GM12892 (cell line): ENCODE measurements around the gene LIPH.

Source experiments
- POLR2A ChIP-seq: IDR thresholded peaks from 2 replicates; pipeline ENCODE4 v1.6.1; 2011; ENCODE audit warnings: low read depth, low read length, control low read depth
- POLR2AphosphoS5 ChIP-seq: IDR thresholded peaks from 2 replicates; pipeline ENCODE4 v1.6.1; 2011; ENCODE audit warnings: low read depth, low read length, control low read depth
- TAF1 ChIP-seq: IDR thresholded peaks from 2 replicates; pipeline ENCODE4 v1.6.1; 2011; ENCODE audit warnings: low read depth, mild to moderate bottlenecking, control low read depth, low read length, borderline replicate concordance

GRCh38 chr3:185521349-185522138 is 30.8 kb downstream of the LIPH start:
- TF ChIP-seq TAF1, result no peak
- no peak for TF ChIP-seq POLR2A
- no peak for TF ChIP-seq POLR2AphosphoS5
